Endothelial cell of umbilical vein (primary cell): ENCODE measurements around the gene DIP2B. TPM values are rescaled to one million over a fixed set of nuclear protein-coding genes. Genes with fewer than 3 reads are reported as not detected.

Source experiments
- BruUV-seq: library from RNA; stranded (reverse); fragments of 400-500 nt; replicated peaks from 2 replicates; lab custom pipeline; 2021; lab: Mats Ljungman, UMichigan
- CTCF ChIA-PET: fragments of 300-600, 350-600 bp; sonication (Branson Sonifier 250); formaldehyde crosslinking; loops from one replicate; lab custom pipeline; 2021; ENCODE audit warnings: antibody characterized with exemption, inconsistent platforms; lab: Charles Lee
- POLR2A ChIA-PET: fragments of 300-600, 350-600 bp; sonication (Branson Sonifier 250); formaldehyde crosslinking; loops from one replicate; lab custom pipeline; 2021; ENCODE audit warnings: antibody characterized with exemption, inconsistent platforms; lab: Charles Lee
- DNase-seq: peaks from one replicate; pipeline ENCODE4 v3.0.0-alpha.2; 2011; ENCODE audit warnings: low read depth, low spot score
- FAIRE-seq: peaks from 2 replicates; lab custom pipeline; 2011; peaks lifted over from hg19 to GRCh38; lab: Jason Lieb, UNC
- H2AFZ ChIP-seq: 2 replicates; pipeline ENCODE4 v1.6.0; 2012; ENCODE audit warnings: low read depth, low read length, control low read depth, inconsistent platforms
- H3K27ac ChIP-seq: 2 replicates; pipeline ENCODE4 v1.5.1; 2011; ENCODE audit warnings: low read depth, mild to moderate bottlenecking, control low read depth, low read length, moderate library complexity; ENCODE audit not compliant: insufficient read depth
- H3K27me3 ChIP-seq, 2 experiments: 2 replicates each; pipeline versions ENCODE4 v1.6.0 to v1.6.1; 2011; ENCODE audit warnings: low read length in 2 of 2, mixed read lengths in 1 of 2; ENCODE audit not compliant: control insufficient read depth in 2 of 2, insufficient read depth in 2 of 2
- H3K36me3 ChIP-seq, 2 experiments: 2 replicates in 1 of 2; 3 replicates in 1 of 2; pipeline ENCODE4 v1.5.1; 2011; ENCODE audit warnings: low read length in 2 of 2, mild to moderate bottlenecking in 1 of 2, moderate library complexity in 1 of 2; ENCODE audit not compliant: control insufficient read depth in 2 of 2, insufficient read depth in 2 of 2; ENCODE audit errors: extremely low read depth in 1 of 2
- H3K4me1 ChIP-seq: 3 replicates; pipeline ENCODE4 v1.5.1; 2011; ENCODE audit warnings: mild to moderate bottlenecking, low read length; ENCODE audit not compliant: control insufficient read depth, insufficient read depth; ENCODE audit errors: extremely low read depth
- H3K4me2 ChIP-seq: 2 replicates; pipeline ENCODE4 v1.6.1; 2011; ENCODE audit warnings: low read length, control low read depth, mixed read lengths; ENCODE audit not compliant: insufficient read depth
- H3K4me3 ChIP-seq, 3 experiments: fragments of 200-600 bp in 1 of 3; sonication (generic), shearing (Covaris generic) in 1 of 3; replicated peaks in 1 of 3; 2 replicates each; pipeline ENCODE4 v1.5.1; 2011 to 2016; ENCODE audit warnings: control low read depth in 3 of 3, low read length in 3 of 3, mild to moderate bottlenecking in 2 of 3, inconsistent platforms in 1 of 3, low read depth in 1 of 3, moderate library complexity in 1 of 3; ENCODE audit not compliant: insufficient read depth in 1 of 3
- H3K79me2 ChIP-seq: 2 replicates; pipeline ENCODE4 v1.6.0; 2012; ENCODE audit warnings: low read length, inconsistent platforms; ENCODE audit not compliant: control insufficient read depth, insufficient read depth
- H3K9ac ChIP-seq: replicated peaks from 2 replicates; pipeline ENCODE3; 2011; ENCODE audit warnings: low read length, control low read depth; ENCODE audit not compliant: insufficient read depth; ENCODE audit errors: extremely low read depth
- H3K9me1 ChIP-seq: replicated peaks from 3 replicates; pipeline ENCODE4 v1.6.0; 2011; ENCODE audit warnings: mild to moderate bottlenecking, low read length; ENCODE audit not compliant: control insufficient read depth, insufficient read depth; ENCODE audit errors: extremely low read depth
- H3K9me3 ChIP-seq: replicated peaks from 2 replicates; pipeline ENCODE4 v1.5.1; 2012; ENCODE audit warnings: low read length, inconsistent platforms; ENCODE audit not compliant: control insufficient read depth, insufficient read depth
- H4K20me1 ChIP-seq: replicated peaks from 2 replicates; pipeline ENCODE3; 2011; ENCODE audit warnings: mild to moderate bottlenecking, low read length; ENCODE audit not compliant: control insufficient read depth, insufficient read depth; ENCODE audit errors: extremely low read depth
- GATA2 ChIP-seq: IDR thresholded peaks from 2 replicates; pipeline ENCODE4 v1.7.0; 2011; ENCODE audit warnings: low read depth, mild to moderate bottlenecking, moderate library complexity, mixed read lengths, low read length; ENCODE audit not compliant: insufficient read length, insufficient read depth
- POLR2A ChIP-seq: IDR thresholded peaks from 2 replicates; pipeline ENCODE4 v1.6.1; 2012; ENCODE audit warnings: low read depth, mild to moderate bottlenecking, control low read depth, low read length
- dilution Hi-C: fragments of 300-500 bp; cut with MboI; formaldehyde crosslinking; loops from one replicate; pipeline ENCODE4 v1.15.0; 2019; ENCODE audit warnings: low sequenced_read_pairs; ENCODE audit not compliant: extremely low pct_ligation_motif_present
- intact Hi-C: fragments of 100-400 bp; cut with micrococcal nuclease; formaldehyde crosslinking; loops from one replicate; pipeline ENCODE4 v1.10.0; 2022
- polyA plus RNA-seq, 4 experiments: library from polyadenylated mRNA; depleted of rRNA in 3 of 4; stranded (reverse) in 3 of 4; unstranded in 1 of 4; fragments of >200 nt; gene quantifications; 2 replicates each; pipeline versions ENCODE4 v1.2.1 to v1.2.3, GENCODE V29; 2011 to 2012; ENCODE audit warnings: missing spikeins in 1 of 4
- total RNA-seq: library from RNA; stranded (reverse); gene quantifications from 2 replicates; pipeline ENCODE4 v1.2.3, GENCODE V29; 2021
- TF ChIP-seq, protein P1 (sequence below), 2 donors: IDR thresholded peaks; 1 replicate in 1 of 2; 2 replicates in 1 of 2; pipeline ENCODE4 v1.5.1; 2011; ENCODE audit warnings: low read length in 2 of 2, mild to moderate bottlenecking in 2 of 2, moderate library complexity in 2 of 2, control low read depth in 1 of 2, inconsistent platforms in 1 of 2, low read depth in 1 of 2; ENCODE audit not compliant: insufficient read depth in 1 of 2; ENCODE audit errors: extremely low read depth in 1 of 2

Gene DIP2B
- total and polyA plus RNA-seq, 2 donors (not counting 3 experiments of a cell fraction or from before 2014, with no cell fraction given) = 14.5 to 28.0 TPM

DNA sequence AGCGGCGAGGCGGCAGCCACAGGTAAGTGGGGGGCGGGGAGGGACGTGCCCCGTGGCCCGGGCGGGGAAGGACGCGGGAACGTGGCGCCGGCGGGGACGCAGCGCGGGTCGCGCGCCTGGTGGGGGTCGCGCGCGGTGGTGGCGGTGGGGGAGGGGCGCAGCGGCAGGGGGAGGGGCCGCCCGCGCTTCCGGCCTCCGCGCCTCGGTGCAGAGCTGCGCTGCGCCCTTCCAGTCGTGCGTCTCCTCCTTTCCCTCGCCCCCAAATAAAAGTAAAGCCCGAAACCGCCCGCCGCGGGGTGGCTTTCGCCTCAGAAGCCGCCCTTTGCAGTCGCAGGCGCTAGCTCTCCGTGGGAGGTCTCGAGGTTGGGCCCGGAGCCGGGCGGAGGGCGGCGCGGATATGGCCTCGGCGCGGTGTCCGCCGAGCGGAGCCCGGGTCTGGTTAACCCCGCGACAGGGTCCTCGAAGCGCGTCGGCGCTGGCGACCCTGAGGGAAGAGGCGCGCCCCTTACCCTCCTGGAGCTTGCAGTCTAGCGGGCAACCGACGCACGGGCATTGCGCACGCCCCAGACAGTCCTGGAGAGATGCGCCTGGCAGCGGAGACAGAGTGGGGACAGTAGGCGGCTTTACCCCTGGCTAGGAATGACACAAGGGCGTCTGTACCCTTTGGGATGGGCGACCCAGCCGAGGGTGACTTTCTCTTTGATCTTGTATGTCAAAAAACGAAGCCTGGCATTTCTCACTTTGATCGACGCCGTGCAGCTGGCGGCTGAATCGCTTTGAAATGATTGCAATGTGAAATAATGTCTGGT, 259.7 kb downstream of the DIP2B start:
- Histone ChIP-seq H3K9me1 (no peaks in the 10 kb centered on the region), H2AFZ (peak overlapping the region; percentile 71), H3K79me2 (peaks cover 37% of the 10 kb centered on the region), H3K36me3 (no peaks in the 10 kb centered on the region), H3K27me3 (no peaks in the 10 kb centered on the region), H3K9me3 (no peaks in the 10 kb centered on the region), H3K4me3 (peak overlapping the region; percentile 4 to 88 (median 61)), H3K27ac (peak overlapping the region; percentile 59), H3K4me1 (peaks cover 11% of the 10 kb centered on the region), H4K20me1 (no peaks in the 10 kb centered on the region), H3K9ac (peak overlapping the region; percentile 62), H3K4me2 (peak overlapping the region; percentile 94)
- intact Hi-C loops = loop anchor here (1.0 to 10.0 kb wide), 7 partner anchors 22 to 588 kb away; partner anchors contain the start of genes CSRNP2 and SLC11A2
- dilution Hi-C loops = no loop called here
- TF ChIP-seq GATA2 (no peak), POLR2A (peak; percentile 55)
- TF ChIP-seq, protein P1, sequence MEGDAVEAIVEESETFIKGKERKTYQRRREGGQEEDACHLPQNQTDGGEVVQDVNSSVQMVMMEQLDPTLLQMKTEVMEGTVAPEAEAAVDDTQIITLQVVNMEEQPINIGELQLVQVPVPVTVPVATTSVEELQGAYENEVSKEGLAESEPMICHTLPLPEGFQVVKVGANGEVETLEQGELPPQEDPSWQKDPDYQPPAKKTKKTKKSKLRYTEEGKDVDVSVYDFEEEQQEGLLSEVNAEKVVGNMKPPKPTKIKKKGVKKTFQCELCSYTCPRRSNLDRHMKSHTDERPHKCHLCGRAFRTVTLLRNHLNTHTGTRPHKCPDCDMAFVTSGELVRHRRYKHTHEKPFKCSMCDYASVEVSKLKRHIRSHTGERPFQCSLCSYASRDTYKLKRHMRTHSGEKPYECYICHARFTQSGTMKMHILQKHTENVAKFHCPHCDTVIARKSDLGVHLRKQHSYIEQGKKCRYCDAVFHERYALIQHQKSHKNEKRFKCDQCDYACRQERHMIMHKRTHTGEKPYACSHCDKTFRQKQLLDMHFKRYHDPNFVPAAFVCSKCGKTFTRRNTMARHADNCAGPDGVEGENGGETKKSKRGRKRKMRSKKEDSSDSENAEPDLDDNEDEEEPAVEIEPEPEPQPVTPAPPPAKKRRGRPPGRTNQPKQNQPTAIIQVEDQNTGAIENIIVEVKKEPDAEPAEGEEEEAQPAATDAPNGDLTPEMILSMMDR (IDR thresholded peaks at IDR 0.05; ENCODE audit: extremely low read depth in 1 of 2, insufficient read depth in 1 of 2, low read depth in 1 of 2, low read length in 2 of 2) = no peak
- CTCF ChIA-PET = interaction anchor here (0.6 to 3.7 kb wide), 52 partner anchors 10 to 607 kb away, joined by 3 to 103 read pairs (median 5); partner anchors contain the start of genes CSRNP2, DIP2B and SLC11A2
- POLR2A ChIA-PET = interaction anchor here (0.8 to 1.5 kb wide), 3 partner anchors 318 to 506 kb away, joined by 5 to 8 read pairs (median 7); partner anchors contain the start of gene POU6F1
- DNase-seq = peak; percentile 53
- FAIRE-seq = peak; percentile 75
- no TSS peak for BruUV-seq
